VCaP (cell line): ENCODE results near the gene KAZN.

Experiments
- H3K27ac ChIP-seq: fragments of 450-650 bp; 2 replicates; pipeline ENCODE4 v1.5.1; 2017
- CTCF ChIP-seq: fragments of 450-650 bp; conservative IDR thresholded peaks from 2 replicates; pipeline ENCODE4 v1.5.1; 2017; ENCODE audit warnings: mild to moderate bottlenecking, moderate library complexity

KAZN gene

GRCh38 chr1:14929547-14930246 lies 331.2 kb downstream of the KAZN start:
- H3K27ac ChIP-seq: no peak overlapping the region
- TF ChIP-seq CTCF: no peak

GRCh38 chr1:14930247-14930965 lies 331.9 kb downstream of the KAZN start:
- no peak for TF ChIP-seq CTCF

GRCh38 chr1:14932034-14932638 lies 333.7 kb downstream of the KAZN start:
- TF ChIP-seq CTCF: no peak
- H3K27ac ChIP-seq: no peak overlapping the region

More at GRCh38 chr1:14930247-14930965, 331.9 kb downstream of the KAZN start:
- H3K27ac ChIP-seq: no peak overlapping the region

GRCh38 chr1:14934867-14935266 lies 336.4 kb downstream of the KAZN start:
- H3K27ac ChIP-seq: no peak overlapping the region
- TF ChIP-seq CTCF: no peak

- peak overlapping the region; percentile 63 for H3K27ac ChIP-seq
- no peak for TF ChIP-seq CTCF
Measured at GRCh38 chr1:14936815-14937214, 338.3 kb downstream of the KAZN start.

- peak overlapping the region; percentile 63 for H3K27ac ChIP-seq
- no peak for TF ChIP-seq CTCF
Measured at GRCh38 chr1:14937288-14937949, 338.9 kb downstream of the KAZN start.
